ENCODE measurements around the gene SLC25A26. TPM values are rescaled to one million over a fixed set of nuclear protein-coding genes. Genes with fewer than 3 reads are reported as not detected.
A peak's percentile ranks its signal among the peaks of the same experiment; 100 is the strongest.
"Not testable (repeated sequence)": the region's sequence is repeated elsewhere in the genome, so short reads cannot be mapped to it uniquely, and the experiment has no call there.

Gene SLC25A26
- total RNA-seq, 1 donor from 2014 or later = 23.2 TPM

- H3K36me3 Mint-ChIP-seq (ENCODE audit: low read depth) = peaks cover 18% of the 10 kb centered on the region
- ATAC-seq (ENCODE audit: low read depth) (peak; percentile 34), DNase-seq (no peak)
- TF ChIP-seq, protein P1, sequence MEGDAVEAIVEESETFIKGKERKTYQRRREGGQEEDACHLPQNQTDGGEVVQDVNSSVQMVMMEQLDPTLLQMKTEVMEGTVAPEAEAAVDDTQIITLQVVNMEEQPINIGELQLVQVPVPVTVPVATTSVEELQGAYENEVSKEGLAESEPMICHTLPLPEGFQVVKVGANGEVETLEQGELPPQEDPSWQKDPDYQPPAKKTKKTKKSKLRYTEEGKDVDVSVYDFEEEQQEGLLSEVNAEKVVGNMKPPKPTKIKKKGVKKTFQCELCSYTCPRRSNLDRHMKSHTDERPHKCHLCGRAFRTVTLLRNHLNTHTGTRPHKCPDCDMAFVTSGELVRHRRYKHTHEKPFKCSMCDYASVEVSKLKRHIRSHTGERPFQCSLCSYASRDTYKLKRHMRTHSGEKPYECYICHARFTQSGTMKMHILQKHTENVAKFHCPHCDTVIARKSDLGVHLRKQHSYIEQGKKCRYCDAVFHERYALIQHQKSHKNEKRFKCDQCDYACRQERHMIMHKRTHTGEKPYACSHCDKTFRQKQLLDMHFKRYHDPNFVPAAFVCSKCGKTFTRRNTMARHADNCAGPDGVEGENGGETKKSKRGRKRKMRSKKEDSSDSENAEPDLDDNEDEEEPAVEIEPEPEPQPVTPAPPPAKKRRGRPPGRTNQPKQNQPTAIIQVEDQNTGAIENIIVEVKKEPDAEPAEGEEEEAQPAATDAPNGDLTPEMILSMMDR (IDR thresholded peaks at IDR 0.05) = peak; percentile 76
- CTCF ChIA-PET = interaction anchor here (0.6 to 4.3 kb wide), 9 partner anchors 9 to 552 kb away, joined by 3 to 68 read pairs (median 5); no protein-coding TSS in a partner anchor
- no peak overlapping the region for H3K4me3 Mint-ChIP-seq
- H3K4me1 Mint-ChIP-seq = no peaks in the 10 kb centered on the region
- H3K27me3 Mint-ChIP-seq = no peaks in the 10 kb centered on the region
- intact Hi-C loops (cut with micrococcal nuclease) = loop anchor here (1.0 kb wide), 6 partner anchors 22 to 546 kb away; partner anchors contain the start of gene LRIG1
- H3K27ac Mint-ChIP-seq = no peak overlapping the region
- POLR2A ChIA-PET = interaction anchor here (0.6 kb wide), 2 partner anchors 110 to 117 kb away, joined by 3 to 5 read pairs; no protein-coding TSS in a partner anchor
- no peaks in the 10 kb centered on the region for H3K9me3 Mint-ChIP-seq
Measured at GRCh38 chr3:66276705-66277274, 56.0 kb downstream of the SLC25A26 start.

DNA sequence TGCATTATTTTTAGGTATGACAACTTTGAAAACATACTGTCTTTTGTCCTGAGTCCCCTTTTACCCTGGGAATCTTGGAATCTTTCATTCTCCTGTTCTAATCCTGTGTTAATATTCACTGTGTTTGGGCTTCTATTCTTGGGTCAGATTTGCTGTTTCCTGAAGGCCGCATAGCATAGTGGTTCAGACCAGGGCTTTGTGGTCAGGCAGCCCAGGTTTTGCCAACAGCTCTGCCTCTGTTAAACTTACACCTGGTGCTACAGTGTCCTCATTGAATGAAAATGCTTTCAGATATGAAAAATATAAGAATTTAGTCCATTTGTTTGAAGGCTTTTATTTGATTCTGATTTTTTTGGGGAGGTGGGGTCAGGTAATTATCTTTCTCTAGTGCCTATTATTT lies 58.4 kb downstream of the SLC25A26 start:
- Mint-ChIP-seq H3K4me3 (no peak overlapping the region), H3K36me3 (ENCODE audit: low read depth) (peaks cover 10% of the 10 kb centered on the region), H3K27me3 (no peaks in the 10 kb centered on the region), H3K27ac (no peak overlapping the region), H3K4me1 (no peaks in the 10 kb centered on the region), H3K9me3 (no peaks in the 10 kb centered on the region)
- no peak for DNase-seq
- no peak for ATAC-seq (ENCODE audit: low read depth)
- ChIA-PET POLR2A (no interaction called here), CTCF (interaction anchor here (1.5 to 4.3 kb wide), 4 partner anchors 129 to 693 kb away, joined by 3 to 68 read pairs (median 20); no protein-coding TSS in a partner anchor)
- intact Hi-C loops (cut with micrococcal nuclease) = no loop called here
- TF ChIP-seq, protein P1 (IDR thresholded peaks at IDR 0.05) = no peak

GRCh38 chr3:66280304-66280703 lies 59.5 kb downstream of the SLC25A26 start:
- DNase-seq = no peak
- CTCF ChIA-PET = interaction anchor here (4.3 kb wide), 1 partner anchor 537 kb away, joined by 68 read pairs; no protein-coding TSS in a partner anchor

DNA sequence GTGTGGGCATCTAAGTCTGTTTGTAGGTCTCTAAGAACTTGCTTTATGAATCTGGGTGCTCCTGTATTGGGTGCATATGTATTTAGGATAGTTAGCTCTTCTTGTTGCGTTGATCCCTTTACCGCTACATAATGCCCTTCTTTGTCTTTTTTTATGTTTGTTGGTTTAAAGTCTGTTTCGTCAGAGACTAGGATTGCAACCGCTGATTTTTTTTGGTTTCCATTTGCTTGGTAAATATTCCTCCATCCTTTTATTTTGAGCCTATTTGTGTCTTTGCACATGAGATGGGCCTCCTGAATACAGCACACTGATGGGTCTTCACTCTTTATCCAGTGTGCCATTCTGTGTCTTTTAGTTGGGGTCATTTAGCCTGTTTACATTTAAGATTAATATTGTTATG lies 71.1 kb downstream of the SLC25A26 start:
- H3K27me3 Mint-ChIP-seq; H3K9me3 Mint-ChIP-seq; DNase-seq; H3K4me3 Mint-ChIP-seq; ATAC-seq (ENCODE audit: low read depth); intact Hi-C loops (cut with micrococcal nuclease); POLR2A ChIA-PET; H3K27ac Mint-ChIP-seq; H3K36me3 Mint-ChIP-seq (ENCODE audit: low read depth); CTCF ChIA-PET: not testable (repeated sequence)
- peaks cover 38% of the 10 kb centered on the region for H3K4me1 Mint-ChIP-seq

More at GRCh38 chr3:66280304-66280703, 59.5 kb downstream of the SLC25A26 start:
- H3K27ac Mint-ChIP-seq = no peak overlapping the region
- peaks cover 10% of the 10 kb centered on the region for H3K36me3 Mint-ChIP-seq (ENCODE audit: low read depth)
- no peak overlapping the region for H3K4me3 Mint-ChIP-seq
- intact Hi-C loops (cut with micrococcal nuclease) = no loop called here
- H3K9me3 Mint-ChIP-seq = no peaks in the 10 kb centered on the region
- TF ChIP-seq, protein P1 (IDR thresholded peaks at IDR 0.05) = no peak
- no peak for ATAC-seq (ENCODE audit: low read depth)
- no peaks in the 10 kb centered on the region for H3K27me3 Mint-ChIP-seq
- POLR2A ChIA-PET = no interaction called here
- H3K4me1 Mint-ChIP-seq = peaks cover 5% of the 10 kb centered on the region

DNA sequence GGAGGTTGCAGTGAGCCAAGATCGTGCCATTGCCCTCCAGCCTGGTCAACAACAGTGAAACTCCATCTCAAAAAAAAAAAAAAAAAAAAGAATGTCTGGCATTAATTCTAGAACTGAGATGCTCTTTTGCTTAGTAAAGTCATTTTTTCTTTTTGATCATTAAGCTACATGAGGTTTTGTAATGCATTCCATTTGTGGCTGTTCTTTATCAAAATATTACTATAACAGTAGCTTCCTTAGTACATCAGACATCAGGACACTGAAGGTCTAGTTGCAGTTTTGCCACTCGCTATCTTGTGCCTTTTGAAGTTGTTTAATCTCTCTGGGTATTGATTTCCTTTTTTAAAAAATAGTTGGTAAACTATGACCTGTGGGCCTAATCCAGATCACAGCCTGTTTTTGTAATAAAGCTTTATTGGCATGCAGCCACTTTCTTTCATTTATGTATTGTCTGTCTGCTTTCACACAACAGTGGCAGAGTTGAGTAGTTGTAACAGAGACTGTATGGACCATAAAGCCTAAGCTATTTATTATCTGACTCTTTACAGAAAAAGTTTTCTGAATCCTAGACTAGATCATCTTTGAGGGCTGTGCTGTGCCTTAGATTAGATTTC lies 76.6 kb downstream of the SLC25A26 start:
- DNase-seq (no peak), ATAC-seq (ENCODE audit: low read depth) (no peak)
- CTCF ChIA-PET = no interaction called here

More for the DNA sequence above, 76.6 kb downstream of the SLC25A26 start:
- intact Hi-C loops (cut with micrococcal nuclease) = no loop called here
- Mint-ChIP-seq H3K27ac (no peak overlapping the region), H3K36me3 (ENCODE audit: low read depth) (no peaks in the 10 kb centered on the region), H3K4me3 (no peak overlapping the region), H3K27me3 (no peaks in the 10 kb centered on the region), H3K4me1 (peaks cover 24% of the 10 kb centered on the region), H3K9me3 (no peaks in the 10 kb centered on the region)
- TF ChIP-seq, protein P1 (IDR thresholded peaks at IDR 0.05) = no peak
- POLR2A ChIA-PET = interaction anchor here (0.6 kb wide), 1 partner anchor 10 kb away, joined by 4 read pairs; no protein-coding TSS in a partner anchor

All from activated B cell treated with CpG ODN at 0.5 μM for 24 hours (primary cell).